Brain microvascular endothelial cell (primary cell): ENCODE data around the gene FSTL4.

Experiments used
- DNase-seq: peaks from one replicate; pipeline ENCODE4 v3.0.0-alpha.2; 2020
- H3K27ac ChIP-seq: fragments of 250-450 bp; sonication (Bioruptor Pico); 2 replicates; pipeline ENCODE4 v1.5.1; 2020; ENCODE audit warnings: mild to moderate bottlenecking, moderate library complexity
- H3K27me3 ChIP-seq: fragments of 250-450 bp; sonication (Bioruptor Pico); replicated peaks from 2 replicates; pipeline ENCODE4 v1.5.1; 2020; ENCODE audit warnings: mild to moderate bottlenecking
- H3K36me3 ChIP-seq: fragments of 250-450 bp; sonication (Bioruptor Pico); replicated peaks from 2 replicates; pipeline ENCODE4 v1.5.1; 2020; ENCODE audit warnings: mild to moderate bottlenecking
- H3K4me3 ChIP-seq: 2 replicates; pipeline ENCODE4 v1.5.1; 2011; ENCODE audit warnings: low read depth, mild to moderate bottlenecking, control low read depth, low read length, moderate library complexity
- in situ Hi-C: cut with HindIII; loops from 2 replicates; pipeline ENCODE4 v1.10.0; 2017; ENCODE audit warnings: low sequenced_read_pairs, low pct_ligation_motif_present
- TF ChIP-seq, protein P1 (sequence below): IDR thresholded peaks from 2 replicates; pipeline ENCODE4 v1.5.1; 2011; ENCODE audit warnings: low read depth, mild to moderate bottlenecking, moderate library complexity, low read length, control low read depth, inconsistent platforms; ENCODE audit errors: missing control alignments

The FSTL4 gene

DNA sequence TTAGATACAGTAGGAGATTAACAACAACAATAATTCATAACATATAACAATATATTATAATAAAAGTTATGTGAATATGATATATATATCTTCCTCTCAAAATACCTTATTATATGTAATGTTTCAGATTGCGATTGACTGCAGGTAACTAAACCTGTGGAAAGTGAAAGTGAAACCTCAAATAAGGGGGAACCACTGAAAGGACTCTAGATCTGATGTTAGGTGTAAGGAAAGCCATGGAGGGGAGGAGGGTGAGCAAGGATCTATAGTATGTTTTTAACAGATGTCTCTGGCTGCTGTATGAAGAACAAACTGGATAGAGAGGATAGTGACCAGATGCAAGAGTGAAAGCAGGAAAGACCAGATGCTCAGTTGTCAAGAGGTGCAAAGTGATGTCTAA, 5.8 kb upstream of the FSTL4 start:
- H3K4me3 ChIP-seq, result no peak overlapping the region
- in situ Hi-C loops, result no loop called here

DNA sequence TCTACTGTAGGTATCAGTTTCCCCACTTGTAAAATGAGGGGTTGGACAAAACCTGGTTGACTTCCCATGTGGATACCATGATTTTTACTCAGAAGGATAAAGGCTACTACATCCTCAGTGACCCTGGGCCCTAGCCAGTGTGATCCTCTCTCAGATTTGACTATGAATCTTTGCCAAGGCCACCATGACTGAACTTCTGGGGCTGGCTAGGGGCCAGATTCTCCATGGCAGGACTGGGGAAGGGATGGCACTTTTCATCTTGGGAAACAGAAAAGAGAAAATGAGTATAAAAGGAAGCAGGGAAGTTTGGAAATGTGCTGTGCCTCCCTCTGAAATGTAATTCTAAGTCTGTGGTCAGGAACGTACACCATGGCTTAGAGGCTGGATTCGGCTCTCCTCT, 1.4 kb upstream of the FSTL4 start:
- TF ChIP-seq, protein P1, sequence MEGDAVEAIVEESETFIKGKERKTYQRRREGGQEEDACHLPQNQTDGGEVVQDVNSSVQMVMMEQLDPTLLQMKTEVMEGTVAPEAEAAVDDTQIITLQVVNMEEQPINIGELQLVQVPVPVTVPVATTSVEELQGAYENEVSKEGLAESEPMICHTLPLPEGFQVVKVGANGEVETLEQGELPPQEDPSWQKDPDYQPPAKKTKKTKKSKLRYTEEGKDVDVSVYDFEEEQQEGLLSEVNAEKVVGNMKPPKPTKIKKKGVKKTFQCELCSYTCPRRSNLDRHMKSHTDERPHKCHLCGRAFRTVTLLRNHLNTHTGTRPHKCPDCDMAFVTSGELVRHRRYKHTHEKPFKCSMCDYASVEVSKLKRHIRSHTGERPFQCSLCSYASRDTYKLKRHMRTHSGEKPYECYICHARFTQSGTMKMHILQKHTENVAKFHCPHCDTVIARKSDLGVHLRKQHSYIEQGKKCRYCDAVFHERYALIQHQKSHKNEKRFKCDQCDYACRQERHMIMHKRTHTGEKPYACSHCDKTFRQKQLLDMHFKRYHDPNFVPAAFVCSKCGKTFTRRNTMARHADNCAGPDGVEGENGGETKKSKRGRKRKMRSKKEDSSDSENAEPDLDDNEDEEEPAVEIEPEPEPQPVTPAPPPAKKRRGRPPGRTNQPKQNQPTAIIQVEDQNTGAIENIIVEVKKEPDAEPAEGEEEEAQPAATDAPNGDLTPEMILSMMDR, result no peak
- H3K27ac ChIP-seq, result no peak overlapping the region
- no peak overlapping the region for H3K4me3 ChIP-seq
- peaks cover 49% of the 10 kb centered on the region for H3K27me3 ChIP-seq
- no peaks in the 10 kb centered on the region for H3K36me3 ChIP-seq
- in situ Hi-C loops, result no loop called here
- DNase-seq, result no peak

More for the DNA sequence above, 5.8 kb upstream of the FSTL4 start:
- peaks cover 16% of the 10 kb centered on the region for H3K27me3 ChIP-seq
- H3K36me3 ChIP-seq, result no peaks in the 10 kb centered on the region
- DNase-seq, result no peak
- TF ChIP-seq, protein P1, result no peak
- no peak overlapping the region for H3K27ac ChIP-seq

DNA sequence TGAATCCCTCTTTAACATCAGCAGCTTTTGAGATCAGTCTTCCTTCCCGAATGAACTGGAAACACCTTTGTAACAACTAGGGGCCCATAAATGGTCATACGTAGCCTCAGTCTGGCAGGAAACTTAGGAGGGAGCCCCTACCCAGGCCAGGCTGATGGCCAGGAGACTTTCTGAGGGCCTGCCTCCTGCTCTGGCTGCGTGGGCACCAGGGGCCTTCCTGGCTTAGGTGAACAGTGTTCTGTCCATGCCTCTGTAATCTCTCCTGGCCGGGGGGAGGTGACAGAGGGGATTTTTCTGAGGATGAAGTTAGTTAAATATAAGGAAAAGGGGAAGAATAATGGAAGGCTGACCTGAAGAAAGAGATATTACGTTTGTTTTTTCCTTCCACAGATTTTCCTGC, 843 bp upstream of the FSTL4 start:
- in situ Hi-C loops, result no loop called here
- H3K27ac ChIP-seq, result no peak overlapping the region
- peaks cover 50% of the 10 kb centered on the region for H3K27me3 ChIP-seq
- TF ChIP-seq, protein P1, result no peak
- DNase-seq, result no peak
- H3K36me3 ChIP-seq, result no peaks in the 10 kb centered on the region
- no peak overlapping the region for H3K4me3 ChIP-seq

DNA sequence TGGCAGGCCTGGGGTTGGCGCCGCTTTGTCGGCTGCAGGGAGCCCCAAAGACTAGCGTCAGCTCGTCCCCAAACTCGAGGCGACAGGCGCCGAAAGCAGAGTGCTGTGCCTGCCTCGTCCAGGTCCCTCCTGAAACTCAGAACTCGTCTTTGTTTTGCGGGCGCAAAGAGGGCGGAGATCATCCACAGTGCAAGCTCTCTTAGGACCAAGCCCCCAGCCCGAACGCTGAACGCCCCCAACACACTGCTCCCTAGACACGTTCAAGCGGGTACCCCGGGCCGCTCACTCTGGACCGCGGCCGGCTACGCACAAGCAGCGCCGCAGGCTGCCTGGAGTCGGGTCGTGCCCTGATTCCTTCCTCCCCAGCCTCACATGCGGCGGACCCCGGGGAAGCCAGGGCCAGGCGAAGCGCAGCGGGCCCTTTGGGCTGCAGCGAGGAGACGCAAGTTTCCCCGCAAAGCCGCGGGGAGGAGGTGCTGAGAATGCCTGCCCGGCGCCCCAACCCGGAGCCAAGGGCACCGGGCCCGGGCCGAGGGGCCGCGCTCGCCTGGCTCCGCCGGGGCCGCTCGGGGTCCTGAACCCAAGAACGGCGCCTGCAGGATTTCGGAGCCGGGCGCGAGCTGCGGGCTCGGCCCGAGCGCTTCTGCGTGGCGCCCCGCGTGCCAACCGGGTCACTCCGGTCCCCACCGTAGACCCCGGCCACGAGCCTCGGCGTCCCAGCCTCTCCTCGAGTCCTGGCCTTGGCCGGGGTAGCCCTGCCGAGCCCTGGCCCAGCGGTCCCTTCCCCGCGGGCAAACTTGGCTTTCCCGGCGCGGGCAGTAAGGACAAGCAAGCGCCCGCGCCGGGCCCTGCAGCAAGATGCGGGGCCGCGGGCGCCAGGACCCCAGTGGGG, 738 bp downstream of the FSTL4 start:
- Histone ChIP-seq H3K27me3 (peaks cover 50% of the 10 kb centered on the region), H3K27ac (no peak overlapping the region), H3K4me3 (no peak overlapping the region), H3K36me3 (no peaks in the 10 kb centered on the region)
- TF ChIP-seq, protein P1, result no peak
- no peak for DNase-seq
- in situ Hi-C loops, result no loop called here

DNA sequence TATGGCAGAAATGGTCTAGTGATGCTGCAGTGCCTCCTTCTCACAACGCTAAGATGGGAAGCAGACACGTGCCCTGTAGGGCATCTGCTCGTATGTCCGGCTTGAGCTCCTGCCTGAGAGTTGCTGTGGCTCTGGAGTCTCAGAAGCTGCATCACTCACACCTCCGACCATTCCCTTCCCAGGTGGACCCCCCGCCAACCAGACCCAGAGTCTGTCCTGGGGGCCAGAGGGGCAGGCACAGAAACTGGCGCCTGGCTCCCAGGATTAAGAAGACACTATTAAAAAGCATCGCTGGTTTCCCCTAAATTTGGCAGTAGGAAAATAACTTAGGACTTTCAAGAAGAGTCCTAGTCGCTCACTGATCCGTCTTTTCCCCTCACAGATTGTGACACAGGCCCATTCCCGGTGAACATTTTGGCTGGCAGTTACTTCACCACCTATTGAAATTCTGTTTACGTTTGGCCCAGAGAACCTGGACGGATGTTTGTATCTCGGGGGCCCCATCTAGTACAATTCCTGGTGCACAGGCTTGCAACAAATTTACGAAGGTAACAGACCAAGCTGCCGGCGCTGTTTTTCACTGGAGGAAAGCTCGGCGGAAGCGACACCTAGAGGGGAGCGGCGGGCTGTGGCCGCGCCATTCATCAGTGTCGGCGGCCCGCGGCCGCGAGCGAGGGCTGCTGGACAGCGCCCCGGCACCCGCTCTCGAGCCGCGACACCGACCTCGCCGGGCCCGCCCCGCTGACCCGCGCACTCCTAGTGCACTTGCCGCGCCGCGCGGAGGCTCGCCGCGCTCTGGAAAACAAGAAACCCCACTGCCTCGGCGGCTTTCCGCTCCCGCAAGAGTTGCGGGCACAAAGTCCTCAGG, 1.6 kb downstream of the FSTL4 start:
- TF ChIP-seq, protein P1, result peak; percentile 63
- in situ Hi-C loops, result no loop called here
- DNase-seq, result peak; percentile 8
- Histone ChIP-seq H3K4me3 (no peak overlapping the region), H3K27me3 (peaks cover 50% of the 10 kb centered on the region), H3K36me3 (no peaks in the 10 kb centered on the region), H3K27ac (no peak overlapping the region)
